ENCODE measurements around the gene ABLIM1. TPM values are rescaled to one million over a fixed set of nuclear protein-coding genes. Genes with fewer than 3 reads are reported as not detected.

Gene ABLIM1
- total RNA-seq, 1 donor from 2014 or later: 35.8 TPM

DNA sequence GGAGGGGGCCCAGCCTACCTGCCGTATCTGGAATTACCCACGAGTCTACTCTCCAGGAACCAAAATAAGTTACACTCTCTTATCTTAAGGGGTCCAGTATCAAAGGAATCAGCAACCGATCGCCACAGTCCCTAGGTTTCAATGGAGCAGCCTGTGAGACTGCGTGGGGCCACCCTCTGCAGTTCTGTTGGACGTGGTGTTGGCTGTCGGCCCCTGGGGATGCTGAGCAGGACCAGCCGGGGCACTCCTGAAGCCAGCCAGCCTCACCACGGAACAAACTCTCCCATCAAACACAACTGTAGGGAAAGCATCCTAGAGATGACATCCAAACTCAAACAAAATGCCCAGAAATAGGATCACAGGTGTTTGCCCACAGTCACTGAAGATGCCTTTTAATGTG lies 25.5 kb upstream of the ABLIM1 start:
- no peak for TF ChIP-seq CTCF (conservative IDR thresholded peaks at IDR 0.05)
- no peak for DNase-seq (ENCODE audit: low read depth, low spot score)
- H3K4me3 Mint-ChIP-seq: no peak overlapping the region
- no peaks in the 10 kb centered on the region for H3K27me3 Mint-ChIP-seq (ENCODE audit: low read depth)
- H3K36me3 Mint-ChIP-seq (ENCODE audit: low read depth): no peaks in the 10 kb centered on the region
- H3K27ac Mint-ChIP-seq (ENCODE audit: unreplicated experiment): no peak overlapping the region
- H3K9me3 Mint-ChIP-seq: no peaks in the 10 kb centered on the region
- H3K4me1 Mint-ChIP-seq: peaks cover 36% of the 10 kb centered on the region

DNA sequence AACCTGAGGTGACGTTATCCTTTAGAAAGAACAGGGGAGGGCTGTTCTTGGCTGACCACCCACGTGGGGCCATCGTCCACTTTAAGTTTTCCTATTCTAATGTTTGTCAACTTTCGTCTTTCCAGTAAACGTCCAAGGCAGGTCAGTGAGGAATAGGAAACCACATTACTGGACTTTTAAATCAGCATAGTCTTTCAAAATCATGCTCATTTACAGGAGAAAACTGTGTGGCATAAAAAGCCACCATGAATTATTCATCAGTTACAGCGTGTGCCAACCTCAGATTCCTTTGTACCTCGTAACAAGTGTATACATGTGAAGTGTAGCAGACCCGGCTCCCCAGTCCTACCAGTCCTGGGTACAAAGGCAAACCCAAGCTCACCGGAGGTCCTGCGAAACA lies 25.1 kb upstream of the ABLIM1 start:
- Mint-ChIP-seq H3K4me3 (no peak overlapping the region), H3K9me3 (no peaks in the 10 kb centered on the region), H3K27me3 (ENCODE audit: low read depth) (no peaks in the 10 kb centered on the region), H3K27ac (ENCODE audit: unreplicated experiment) (no peak overlapping the region), H3K4me1 (peaks cover 40% of the 10 kb centered on the region), H3K36me3 (ENCODE audit: low read depth) (no peaks in the 10 kb centered on the region)
- no peak for DNase-seq (ENCODE audit: low read depth, low spot score)
- no peak for TF ChIP-seq CTCF (conservative IDR thresholded peaks at IDR 0.05)

- H3K27ac Mint-ChIP-seq (ENCODE audit: unreplicated experiment): no peak overlapping the region
- H3K4me1 Mint-ChIP-seq: peaks cover 44% of the 10 kb centered on the region
- H3K36me3 Mint-ChIP-seq (ENCODE audit: low read depth): no peaks in the 10 kb centered on the region
- H3K9me3 Mint-ChIP-seq: no peaks in the 10 kb centered on the region
- H3K27me3 Mint-ChIP-seq (ENCODE audit: low read depth): no peaks in the 10 kb centered on the region
- TF ChIP-seq CTCF (conservative IDR thresholded peaks at IDR 0.05): no peak
- no peak for DNase-seq (ENCODE audit: low read depth, low spot score)
- no peak overlapping the region for H3K4me3 Mint-ChIP-seq
Observed at GRCh38 chr10:114682532-114682931, 24.5 kb upstream of the ABLIM1 start.

DNA sequence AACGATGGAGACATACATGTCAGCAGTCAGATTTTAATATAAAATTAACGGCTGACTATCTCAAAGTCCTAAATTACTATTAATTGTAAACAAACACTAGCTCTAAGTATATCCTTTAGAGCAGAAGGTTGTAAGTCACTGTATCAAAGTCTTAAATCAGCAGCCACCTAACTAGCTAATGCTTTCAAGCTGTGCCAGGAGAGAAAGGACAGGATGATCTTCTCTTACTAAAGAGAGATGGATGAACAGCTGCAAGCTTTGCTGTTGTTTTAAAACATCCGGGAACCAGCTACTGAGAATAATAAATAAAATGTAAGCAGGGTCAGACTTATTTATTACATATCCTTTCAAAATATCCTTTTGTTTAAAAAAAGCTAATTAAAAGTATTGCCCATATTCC lies 24.0 kb upstream of the ABLIM1 start:
- H3K4me1 Mint-ChIP-seq: peaks cover 44% of the 10 kb centered on the region
- DNase-seq (ENCODE audit: low read depth, low spot score): no peak
- H3K27me3 Mint-ChIP-seq (ENCODE audit: low read depth): no peaks in the 10 kb centered on the region

GRCh38 chr10:114681542-114681941 lies 23.5 kb upstream of the ABLIM1 start:
- Mint-ChIP-seq H3K27me3 (ENCODE audit: low read depth) (no peaks in the 10 kb centered on the region), H3K4me1 (peaks cover 44% of the 10 kb centered on the region), H3K9me3 (no peaks in the 10 kb centered on the region), H3K4me3 (no peak overlapping the region), H3K36me3 (ENCODE audit: low read depth) (no peaks in the 10 kb centered on the region), H3K27ac (ENCODE audit: unreplicated experiment) (no peak overlapping the region)
- DNase-seq (ENCODE audit: low read depth, low spot score): no peak
- no peak for TF ChIP-seq CTCF (conservative IDR thresholded peaks at IDR 0.05)

More for the DNA sequence above, 24.0 kb upstream of the ABLIM1 start:
- Mint-ChIP-seq H3K36me3 (ENCODE audit: low read depth) (no peaks in the 10 kb centered on the region), H3K27ac (ENCODE audit: unreplicated experiment) (no peak overlapping the region), H3K9me3 (no peaks in the 10 kb centered on the region), H3K4me3 (no peak overlapping the region)
- TF ChIP-seq CTCF (conservative IDR thresholded peaks at IDR 0.05): no peak
